ENCODE measurements around the gene BBX.
A peak's percentile ranks its signal among the peaks of the same experiment; 100 is the strongest.

The BBX gene

GRCh38 chr3:107522510-107523288 is at the start of gene BBX:
Gene BBX, plus strand, starts transcription at chr3:107522962. Its CDS starts 187,499 bp downstream, at chr3:107710461.
- peak; percentile 80 for DNase-seq (ENCODE audit: low read depth, low spot score)

- no peak for DNase-seq (ENCODE audit: low read depth, low spot score)
Measured at GRCh38 chr3:107476462-107476861, 46.3 kb upstream of the BBX start.

- no peak for DNase-seq (ENCODE audit: low read depth, low spot score)
Measured at GRCh38 chr3:107487490-107487889, 35.3 kb upstream of the BBX start.

- DNase-seq (ENCODE audit: low read depth, low spot score) = no peak
Measured at GRCh38 chr3:107488942-107489341, 33.8 kb upstream of the BBX start.

- DNase-seq (ENCODE audit: low read depth, low spot score) = no peak
Measured at GRCh38 chr3:107493134-107493533, 29.6 kb upstream of the BBX start.

GRCh38 chr3:107496855-107497254 is 25.9 kb upstream of the BBX start:
- no peak for DNase-seq (ENCODE audit: low read depth, low spot score)

GRCh38 chr3:107498646-107499045 is 24.1 kb upstream of the BBX start:
- no peak for DNase-seq (ENCODE audit: low read depth, low spot score)

- DNase-seq (ENCODE audit: low read depth, low spot score) = no peak
Measured at GRCh38 chr3:107506458-107506857, 16.3 kb upstream of the BBX start.

GRCh38 chr3:107508331-107508730 is 14.4 kb upstream of the BBX start:
- no peak for DNase-seq (ENCODE audit: low read depth, low spot score)

GRCh38 chr3:107512108-107512507 is 10.7 kb upstream of the BBX start:
- no peak for DNase-seq (ENCODE audit: low read depth, low spot score)

GRCh38 chr3:107514453-107514852 is 8.3 kb upstream of the BBX start:
- no peak for DNase-seq (ENCODE audit: low read depth, low spot score)

- no peak for DNase-seq (ENCODE audit: low read depth, low spot score)
Measured at GRCh38 chr3:107516475-107516874, 6.3 kb upstream of the BBX start.

GRCh38 chr3:107520535-107520934 is 2.2 kb upstream of the BBX start:
- DNase-seq (ENCODE audit: low read depth, low spot score) = no peak

- DNase-seq (ENCODE audit: low read depth, low spot score) = no peak
Measured at GRCh38 chr3:107521469-107522059, 1.2 kb upstream of the BBX start.

- DNase-seq (ENCODE audit: low read depth, low spot score) = no peak
Measured at GRCh38 chr3:107523289-107523538, 452 bp downstream of the BBX start.

GRCh38 chr3:107523539-107524325 is 970 bp downstream of the BBX start:
- DNase-seq (ENCODE audit: low read depth, low spot score) = no peak

- no peak for DNase-seq (ENCODE audit: low read depth, low spot score)
Measured at GRCh38 chr3:107524326-107524840, 1.6 kb downstream of the BBX start.

GRCh38 chr3:107524841-107525643 is 2.3 kb downstream of the BBX start:
- DNase-seq (ENCODE audit: low read depth, low spot score) = no peak

- DNase-seq (ENCODE audit: low read depth, low spot score) = no peak
Measured at GRCh38 chr3:107525644-107526305, 3.0 kb downstream of the BBX start.

- DNase-seq (ENCODE audit: low read depth, low spot score) = no peak
Measured at GRCh38 chr3:107531917-107532469, 9.2 kb downstream of the BBX start.

- DNase-seq (ENCODE audit: low read depth, low spot score) = no peak
Measured at GRCh38 chr3:107540857-107541256, 18.1 kb downstream of the BBX start.
